ENCODE results near the gene GTF2H3. TPM values are rescaled to one million over a fixed set of nuclear protein-coding genes. Genes with fewer than 3 reads are reported as not detected.

The GTF2H3 gene
- total and polyA plus RNA-seq, 12 donors: 4.2 to 35.6 (median 20.5) TPM

DNA sequence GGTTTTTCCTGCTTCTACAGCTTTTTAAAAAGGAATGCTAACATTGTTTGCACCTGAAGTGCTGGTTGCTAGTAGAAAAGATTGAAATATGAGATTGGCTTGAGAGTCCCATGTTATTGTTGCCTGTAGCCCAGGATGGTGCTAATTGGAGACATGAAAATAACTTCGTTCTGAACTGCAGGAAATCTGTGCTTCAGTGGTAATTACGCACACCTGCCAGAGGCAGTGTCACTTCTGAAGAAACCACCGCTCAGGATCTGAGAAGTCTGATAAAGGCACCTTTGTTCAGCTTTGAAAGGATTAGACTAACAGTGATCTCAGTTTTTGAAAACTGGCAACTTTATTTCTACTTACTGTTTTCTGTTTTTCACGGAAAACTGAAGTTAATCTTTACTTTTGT, 63.0 kb downstream of the GTF2H3 start:
- Histone ChIP-seq H3K27ac (no peak overlapping the region), H3K36me3 (replicated peaks in 1 of 2) (peaks cover 0 to 19% of the 10 kb centered on the region in 2 donors), H3K27me3 (no peaks in the 10 kb centered on the region), H3K4me3 (no peak overlapping the region), H3K9me3 (replicated peaks in 1 of 3) (no peaks in the 10 kb centered on the region), H3K4me1 (replicated peaks in 1 of 2) (no peaks in the 10 kb centered on the region)
- DNase-seq: no peak
- TF ChIP-seq, protein P1, sequence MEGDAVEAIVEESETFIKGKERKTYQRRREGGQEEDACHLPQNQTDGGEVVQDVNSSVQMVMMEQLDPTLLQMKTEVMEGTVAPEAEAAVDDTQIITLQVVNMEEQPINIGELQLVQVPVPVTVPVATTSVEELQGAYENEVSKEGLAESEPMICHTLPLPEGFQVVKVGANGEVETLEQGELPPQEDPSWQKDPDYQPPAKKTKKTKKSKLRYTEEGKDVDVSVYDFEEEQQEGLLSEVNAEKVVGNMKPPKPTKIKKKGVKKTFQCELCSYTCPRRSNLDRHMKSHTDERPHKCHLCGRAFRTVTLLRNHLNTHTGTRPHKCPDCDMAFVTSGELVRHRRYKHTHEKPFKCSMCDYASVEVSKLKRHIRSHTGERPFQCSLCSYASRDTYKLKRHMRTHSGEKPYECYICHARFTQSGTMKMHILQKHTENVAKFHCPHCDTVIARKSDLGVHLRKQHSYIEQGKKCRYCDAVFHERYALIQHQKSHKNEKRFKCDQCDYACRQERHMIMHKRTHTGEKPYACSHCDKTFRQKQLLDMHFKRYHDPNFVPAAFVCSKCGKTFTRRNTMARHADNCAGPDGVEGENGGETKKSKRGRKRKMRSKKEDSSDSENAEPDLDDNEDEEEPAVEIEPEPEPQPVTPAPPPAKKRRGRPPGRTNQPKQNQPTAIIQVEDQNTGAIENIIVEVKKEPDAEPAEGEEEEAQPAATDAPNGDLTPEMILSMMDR (IDR thresholded peaks at IDR 0.05): no peak
- no peak for TF ChIP-seq POLR2A (IDR thresholded peaks at IDR 0.05)
- WGBS, 4 donors: 90 to 99% (median 93%) methylated on average over 4 of the region's 4 CpGs
- intact Hi-C loops (cut with DNase I): no loop called here

DNA sequence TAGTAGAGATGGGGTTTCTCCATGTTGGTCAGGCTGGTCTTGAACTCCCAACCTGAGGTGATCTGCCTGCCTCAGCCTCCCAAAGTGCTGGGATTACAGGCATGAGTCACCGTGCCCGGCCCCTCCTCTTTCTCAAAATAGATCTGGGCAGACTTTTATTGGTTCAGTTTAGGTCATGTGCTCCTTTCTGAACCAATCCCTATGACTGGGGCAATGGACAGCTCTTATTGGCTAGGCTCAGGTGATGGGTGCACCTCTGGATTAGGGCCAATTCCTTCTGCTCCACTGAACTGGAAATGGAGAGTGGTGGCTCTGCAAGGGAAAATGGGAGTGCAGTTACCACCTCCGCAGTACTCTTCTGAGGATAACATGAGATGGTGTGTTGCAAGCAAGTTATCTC, 72.3 kb downstream of the GTF2H3 start:
- 75 to 92% (median 85%) methylated on average over 3 of the region's 3 CpGs for WGBS, 4 donors
- Histone ChIP-seq H3K36me3 (replicated peaks in 1 of 2) (no peaks in the 10 kb centered on the region), H3K9me3 (replicated peaks in 1 of 3) (no peaks in the 10 kb centered on the region), H3K4me3 (no peak overlapping the region), H3K4me1 (replicated peaks in 1 of 2) (no peaks in the 10 kb centered on the region), H3K27me3 (no peaks in the 10 kb centered on the region), H3K27ac (no peak overlapping the region)
- intact Hi-C loops (cut with DNase I): no loop called here
- DNase-seq: peak in 1 of 7 donors; percentile 36
- TF ChIP-seq POLR2A (IDR thresholded peaks at IDR 0.05): no peak
- TF ChIP-seq, protein P1 (IDR thresholded peaks at IDR 0.05): no peak

DNA sequence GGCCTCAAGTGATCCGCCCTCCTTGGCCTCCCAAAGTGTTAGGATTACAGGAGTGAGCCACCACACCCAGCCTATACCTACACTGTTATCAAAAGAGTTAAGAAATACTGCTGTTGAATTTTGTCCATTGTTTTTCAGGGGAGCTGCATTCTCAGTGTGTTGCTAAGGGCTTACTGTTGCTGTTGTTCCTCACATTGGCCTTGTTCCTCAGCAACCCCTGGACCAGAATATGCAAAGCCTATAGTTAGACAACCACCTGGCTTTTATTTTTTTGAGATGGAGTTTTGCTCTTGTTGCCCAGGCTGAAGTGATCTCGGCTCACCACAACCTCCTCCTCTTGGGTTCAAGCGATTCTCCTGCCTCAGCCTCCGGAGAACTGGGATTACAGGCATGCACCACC, 73.8 kb downstream of the GTF2H3 start:
- Histone ChIP-seq H3K9me3 (replicated peaks in 1 of 3) (no peaks in the 10 kb centered on the region), H3K4me3 (no peak overlapping the region), H3K36me3 (replicated peaks in 1 of 2) (no peaks in the 10 kb centered on the region), H3K4me1 (replicated peaks in 1 of 2) (peaks cover 4% of the 10 kb centered on the region in 2 donors), H3K27me3 (no peaks in the 10 kb centered on the region), H3K27ac (no peak overlapping the region)
- DNase-seq: no peak
- TF ChIP-seq, protein P1 (IDR thresholded peaks at IDR 0.05): no peak
- TF ChIP-seq POLR2A (IDR thresholded peaks at IDR 0.05): no peak
- intact Hi-C loops (cut with DNase I): no loop called here
- 92 to 98% (median 96%) methylated on average over 4 of the region's 4 CpGs for WGBS, 4 donors

Small RNAs within 50 kb of the gene (small RNA-seq; reads per million reads assigned to genes)
- 0.25 to 0.71 reads per million in 2 donors for gene SNORA9B

Other genes starting within 250 kb of the GTF2H3 start
- 10 to 100 TPM; 17.2 to 29.4 (median 25.1) TPM for gene KMT5A, start 249.7 kb upstream of the GTF2H3 start, total RNA-seq
- gene KMT5A, start 249.7 kb upstream of the GTF2H3 start, polyA plus RNA-seq: 10 to 100 TPM; 18.0 to 37.3 (median 23.6) TPM
- gene RILPL2, start 197.1 kb upstream of the GTF2H3 start, total RNA-seq: 1 to 10 TPM; 1.1 to 6.6 (median 4.4) TPM
- 1 to 10 TPM; 2.5 to 4.4 (median 3.8) TPM for gene RILPL2, start 197.1 kb upstream of the GTF2H3 start, polyA plus RNA-seq
- 10 to 100 TPM; 12.5 to 37.4 (median 18.0) TPM for gene SNRNP35, start 175.7 kb upstream of the GTF2H3 start, total RNA-seq
- 100 to 1,000 TPM in 2 of 3 donors, 10 to 100 TPM in 1; 39.7 to 157 (median 104) TPM for gene SNRNP35, start 175.7 kb upstream of the GTF2H3 start, polyA plus RNA-seq
- gene RILPL1, start 100.1 kb upstream of the GTF2H3 start, total RNA-seq: 10 to 100 TPM; 12.9 to 25.2 (median 20.1) TPM
- 10 to 100 TPM; 14.5 to 42.9 (median 38.3) TPM for gene RILPL1, start 100.1 kb upstream of the GTF2H3 start, polyA plus RNA-seq
- 100 to 1,000 TPM; 122 to 361 (median 189) TPM for gene TMED2, start 49.3 kb upstream of the GTF2H3 start, total RNA-seq
- 100 to 1,000 TPM in 1 of 3 donors, 10 to 100 TPM in 2; 25.1 to 337 (median 26.1) TPM for gene TMED2, start 49.3 kb upstream of the GTF2H3 start, polyA plus RNA-seq
- gene DDX55, start 31.7 kb upstream of the GTF2H3 start, total RNA-seq: 10 to 100 TPM in 8 of 9 donors, 1 to 10 TPM in 1; 9.8 to 34.7 (median 16.9) TPM
- 10 to 100 TPM; 18.3 to 25.2 (median 18.3) TPM for gene DDX55, start 31.7 kb upstream of the GTF2H3 start, polyA plus RNA-seq
- gene EIF2B1, start 143 bp upstream of the GTF2H3 start, total RNA-seq: 100 to 1,000 TPM in 4 of 9 donors, 10 to 100 TPM in 5; 46.6 to 171 (median 68.9) TPM
- gene EIF2B1, start 143 bp upstream of the GTF2H3 start, polyA plus RNA-seq: 10 to 100 TPM; 36.2 to 54.0 (median 37.3) TPM
- 10 to 100 TPM in 3 of 9 donors, 1 to 10 TPM in 6; 5.8 to 17.9 (median 9.1) TPM for gene TCTN2, start 37.3 kb downstream of the GTF2H3 start, total RNA-seq
- gene TCTN2, start 37.3 kb downstream of the GTF2H3 start, polyA plus RNA-seq: 1 to 10 TPM; 4.8 to 6.4 (median 6.0) TPM
- 10 to 100 TPM; 10.7 to 46.1 (median 21.5) TPM for gene ATP6V0A2, start 78.5 kb downstream of the GTF2H3 start, total RNA-seq
- 10 to 100 TPM in 1 of 3 donors, 1 to 10 TPM in 2; 5.2 to 20.1 (median 5.7) TPM for gene ATP6V0A2, start 78.5 kb downstream of the GTF2H3 start, polyA plus RNA-seq
- gene DNAH10, start 128.5 kb downstream of the GTF2H3 start, total RNA-seq: 1 to 10 TPM in 1 of 9 donors, under 1 TPM in 8; 0.06 to 1.5 (median 0.25) TPM
- under 1 TPM; 0.10 to 0.59 (median 0.32) TPM for gene DNAH10, start 128.5 kb downstream of the GTF2H3 start, polyA plus RNA-seq